ENCODE measurements around the gene PLCL2.

DNA sequence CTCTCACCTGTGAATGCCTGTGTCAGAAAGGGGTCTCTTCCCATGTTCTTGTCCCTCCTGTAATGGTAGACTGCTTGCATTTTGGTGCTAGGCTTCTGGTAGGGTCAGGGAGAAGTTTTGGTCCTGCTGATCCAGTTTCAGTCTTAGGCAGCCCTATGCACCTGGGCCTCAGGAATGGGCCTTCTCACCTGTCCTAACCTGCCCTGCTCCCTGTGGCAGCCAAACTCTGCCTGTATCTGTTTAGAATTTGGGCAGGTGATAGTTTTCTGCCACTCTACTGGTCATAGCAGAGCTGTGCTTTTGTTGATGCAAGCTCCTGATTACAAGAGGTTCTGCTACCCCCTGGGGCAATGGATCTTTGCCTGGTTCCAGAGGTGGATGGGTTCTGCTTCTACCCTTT lies 118.7 kb downstream of the PLCL2 start:
- no peak for TF ChIP-seq POLR2AphosphoS5 (IDR thresholded peaks at IDR 0.05)
- TF ChIP-seq, protein P1, sequence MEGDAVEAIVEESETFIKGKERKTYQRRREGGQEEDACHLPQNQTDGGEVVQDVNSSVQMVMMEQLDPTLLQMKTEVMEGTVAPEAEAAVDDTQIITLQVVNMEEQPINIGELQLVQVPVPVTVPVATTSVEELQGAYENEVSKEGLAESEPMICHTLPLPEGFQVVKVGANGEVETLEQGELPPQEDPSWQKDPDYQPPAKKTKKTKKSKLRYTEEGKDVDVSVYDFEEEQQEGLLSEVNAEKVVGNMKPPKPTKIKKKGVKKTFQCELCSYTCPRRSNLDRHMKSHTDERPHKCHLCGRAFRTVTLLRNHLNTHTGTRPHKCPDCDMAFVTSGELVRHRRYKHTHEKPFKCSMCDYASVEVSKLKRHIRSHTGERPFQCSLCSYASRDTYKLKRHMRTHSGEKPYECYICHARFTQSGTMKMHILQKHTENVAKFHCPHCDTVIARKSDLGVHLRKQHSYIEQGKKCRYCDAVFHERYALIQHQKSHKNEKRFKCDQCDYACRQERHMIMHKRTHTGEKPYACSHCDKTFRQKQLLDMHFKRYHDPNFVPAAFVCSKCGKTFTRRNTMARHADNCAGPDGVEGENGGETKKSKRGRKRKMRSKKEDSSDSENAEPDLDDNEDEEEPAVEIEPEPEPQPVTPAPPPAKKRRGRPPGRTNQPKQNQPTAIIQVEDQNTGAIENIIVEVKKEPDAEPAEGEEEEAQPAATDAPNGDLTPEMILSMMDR (IDR thresholded peaks at IDR 0.05 in 8 of 11, conservative IDR thresholded peaks at IDR 0.05 in 3 of 11) = no peak

Data from spleen (tissue), 7 donors.